SH-SY5Y (cell line): Measurements from ENCODE around the gene PRR7.

Source experiments
- GATA2 ChIP-seq: IDR thresholded peaks from 2 replicates; pipeline ENCODE4 v1.6.1; 2011; ENCODE audit warnings: mild to moderate bottlenecking, low read depth, low read length
- GATA3 ChIP-seq: IDR thresholded peaks from 2 replicates; pipeline ENCODE4 v1.6.1; 2011; ENCODE audit warnings: low read depth, mild to moderate bottlenecking, low read length, moderate library complexity

Gene PRR7

GRCh38 chr5:177484902-177485549, 38.4 kb downstream of the PRR7 start:
- TF ChIP-seq GATA3 = no peak
- no peak for TF ChIP-seq GATA2

GRCh38 chr5:177486256-177486655, 39.6 kb downstream of the PRR7 start:
- TF ChIP-seq GATA2 = no peak
- TF ChIP-seq GATA3 = no peak

- TF ChIP-seq GATA2 = no peak
Measured at GRCh38 chr5:177487144-177487543, 40.5 kb downstream of the PRR7 start.

GRCh38 chr5:177487975-177488374, 41.4 kb downstream of the PRR7 start:
- no peak for TF ChIP-seq GATA3

- TF ChIP-seq GATA2 (no peak), GATA3 (no peak)
Measured at GRCh38 chr5:177489119-177489716, 42.6 kb downstream of the PRR7 start.

GRCh38 chr5:177490311-177490991, 43.8 kb downstream of the PRR7 start:
- TF ChIP-seq GATA3 (no peak), GATA2 (no peak)

- TF ChIP-seq GATA3 = no peak
- no peak for TF ChIP-seq GATA2
Measured at GRCh38 chr5:177490992-177491391, 44.4 kb downstream of the PRR7 start.

- TF ChIP-seq GATA3 = no peak
- TF ChIP-seq GATA2 = no peak
Measured at GRCh38 chr5:177491429-177491945, 44.9 kb downstream of the PRR7 start.

- TF ChIP-seq GATA2 (no peak), GATA3 (no peak)
Measured at GRCh38 chr5:177491983-177492746, 45.6 kb downstream of the PRR7 start.

GRCh38 chr5:177492841-177493240, 46.2 kb downstream of the PRR7 start:
- TF ChIP-seq GATA2 (no peak), GATA3 (no peak)

GRCh38 chr5:177493795-177494345, 47.3 kb downstream of the PRR7 start:
- no peak for TF ChIP-seq GATA2
- no peak for TF ChIP-seq GATA3

GRCh38 chr5:177494346-177495195, 48.0 kb downstream of the PRR7 start:
- TF ChIP-seq GATA3 (no peak), GATA2 (no peak)
